AG04450 (cell line): ENCODE measurements around the gene CCDC86. TPM values are rescaled to one million over a fixed set of nuclear protein-coding genes. Genes with fewer than 3 reads are reported as not detected.

Experiments used
- CTCF ChIA-PET: fragments of 300-600, 350-600 bp; formaldehyde crosslinking; extraction: SDS; loops from one replicate; lab custom pipeline; 2022; ENCODE audit warnings: antibody characterized with exemption, inconsistent platforms; lab: Charles Lee
- POLR2A ChIA-PET: fragments of 350-600 bp; formaldehyde crosslinking; extraction: SDS; loops from one replicate; lab custom pipeline; 2021; ENCODE audit warnings: antibody characterized with exemption, inconsistent platforms; lab: Yijun Ruan, JAX
- DNase-seq: peaks from one replicate; pipeline ENCODE4 v3.0.0-alpha.2; 2011; ENCODE audit warnings: low read depth, low spot score
- H3K27ac ChIP-seq: one replicate; pipeline ENCODE4 v1.5.1; 2012; ENCODE audit warnings: low read depth, low read length, control low read depth
- H3K27me3 ChIP-seq: one replicate; pipeline ENCODE4 v1.6.0; 2012; ENCODE audit warnings: low read length; ENCODE audit not compliant: control insufficient read depth, insufficient read depth
- H3K4me3 ChIP-seq: 2 replicates; pipeline ENCODE4 v1.5.1; 2011; ENCODE audit warnings: mild to moderate bottlenecking, low read depth, low read length, control low read depth
- H3K9me3 ChIP-seq: 2 replicates; pipeline ENCODE4 v1.5.1; 2012; ENCODE audit warnings: low read length; ENCODE audit not compliant: control insufficient read depth, insufficient read depth
- polyA plus RNA-seq: library from polyadenylated mRNA; depleted of rRNA; stranded (reverse); fragments of >200 nt; gene quantifications from 2 replicates; pipeline ENCODE4 v1.2.3, GENCODE V29; 2011
- TF ChIP-seq, protein P1 (sequence below): IDR thresholded peaks from 2 replicates; pipeline ENCODE4 v1.5.1; 2011; ENCODE audit warnings: low read depth, low read length, control low read depth, inconsistent platforms

CCDC86 gene
- polyA plus RNA-seq, 1 experiment, result 15.2 TPM

DNA sequence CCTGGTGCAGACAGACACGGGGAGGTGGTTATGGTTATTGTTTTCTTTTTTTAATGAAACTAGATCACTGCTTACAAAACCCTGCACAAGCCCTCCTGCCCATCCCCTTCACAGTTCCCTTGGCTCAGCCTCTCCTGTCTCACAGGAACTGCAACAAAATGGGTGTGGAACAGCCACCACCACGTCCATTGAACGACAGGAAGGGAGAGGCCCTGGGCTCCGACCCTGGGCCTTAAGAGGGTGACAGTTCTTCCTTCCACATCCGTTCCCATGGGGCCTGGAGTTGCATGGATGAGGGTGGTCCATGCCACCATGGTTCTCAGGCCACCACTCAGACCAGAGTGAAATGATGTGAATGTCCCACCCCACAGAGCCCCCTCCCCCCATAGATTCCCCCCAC, 48.8 kb downstream of the CCDC86 start:
- ChIA-PET CTCF (interaction anchor here (4.8 to 5.9 kb wide), 2 partner anchors 7 to 61 kb away, joined by 76 to 295 read pairs; no protein-coding TSS in a partner anchor), POLR2A (interaction anchor here (0.6 kb wide), 1 partner anchor 15 kb away, joined by 4 read pairs; no protein-coding TSS in a partner anchor)
- H3K4me3 ChIP-seq, result no peak overlapping the region
- no peak overlapping the region for H3K27ac ChIP-seq
- H3K9me3 ChIP-seq, result no peaks in the 10 kb centered on the region
- DNase-seq, result no peak
- TF ChIP-seq, protein P1, sequence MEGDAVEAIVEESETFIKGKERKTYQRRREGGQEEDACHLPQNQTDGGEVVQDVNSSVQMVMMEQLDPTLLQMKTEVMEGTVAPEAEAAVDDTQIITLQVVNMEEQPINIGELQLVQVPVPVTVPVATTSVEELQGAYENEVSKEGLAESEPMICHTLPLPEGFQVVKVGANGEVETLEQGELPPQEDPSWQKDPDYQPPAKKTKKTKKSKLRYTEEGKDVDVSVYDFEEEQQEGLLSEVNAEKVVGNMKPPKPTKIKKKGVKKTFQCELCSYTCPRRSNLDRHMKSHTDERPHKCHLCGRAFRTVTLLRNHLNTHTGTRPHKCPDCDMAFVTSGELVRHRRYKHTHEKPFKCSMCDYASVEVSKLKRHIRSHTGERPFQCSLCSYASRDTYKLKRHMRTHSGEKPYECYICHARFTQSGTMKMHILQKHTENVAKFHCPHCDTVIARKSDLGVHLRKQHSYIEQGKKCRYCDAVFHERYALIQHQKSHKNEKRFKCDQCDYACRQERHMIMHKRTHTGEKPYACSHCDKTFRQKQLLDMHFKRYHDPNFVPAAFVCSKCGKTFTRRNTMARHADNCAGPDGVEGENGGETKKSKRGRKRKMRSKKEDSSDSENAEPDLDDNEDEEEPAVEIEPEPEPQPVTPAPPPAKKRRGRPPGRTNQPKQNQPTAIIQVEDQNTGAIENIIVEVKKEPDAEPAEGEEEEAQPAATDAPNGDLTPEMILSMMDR, result no peak
- H3K27me3 ChIP-seq, result no peaks in the 10 kb centered on the region

DNA sequence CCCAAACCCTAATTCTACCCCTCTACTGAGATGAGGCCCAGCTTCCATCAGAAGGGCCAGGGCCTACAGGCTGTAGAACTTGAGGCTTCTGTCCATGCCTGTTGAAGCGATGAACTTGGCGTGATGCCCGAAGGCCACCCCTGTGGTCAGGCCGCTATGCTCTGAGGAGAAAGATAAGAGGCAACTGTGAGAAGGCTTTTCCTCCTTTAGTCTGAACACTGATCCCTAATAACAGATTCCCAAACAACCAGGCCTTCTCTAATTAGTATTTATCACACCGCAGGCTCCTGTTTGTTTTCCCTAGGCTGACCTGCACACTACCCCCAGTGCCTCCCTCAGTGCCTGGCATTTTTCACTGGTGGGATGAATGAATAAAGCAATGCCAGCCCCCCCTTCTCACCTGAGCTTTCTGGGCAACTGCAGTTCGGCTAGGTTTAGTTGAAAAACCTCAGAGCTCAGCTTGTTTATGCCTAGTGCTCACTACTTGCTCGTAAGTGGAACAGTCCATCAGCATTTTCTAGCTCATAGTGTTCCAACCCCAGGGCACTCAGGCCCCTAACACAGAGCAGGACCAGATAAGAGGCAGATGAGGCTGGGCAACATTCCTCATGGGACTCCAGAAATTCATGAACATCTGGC, 49.3 kb downstream of the CCDC86 start:
- no peak overlapping the region for H3K27ac ChIP-seq
- DNase-seq, result no peak
- no peaks in the 10 kb centered on the region for H3K9me3 ChIP-seq
- H3K4me3 ChIP-seq, result no peak overlapping the region
- TF ChIP-seq, protein P1, result no peak
- ChIA-PET CTCF (interaction anchor here (2.4 to 5.9 kb wide), 3 partner anchors 7 to 62 kb away, joined by 13 to 295 read pairs (median 76); no protein-coding TSS in a partner anchor), POLR2A (interaction anchor here (0.6 kb wide), 1 partner anchor 14 kb away, joined by 4 read pairs; no protein-coding TSS in a partner anchor)
- H3K27me3 ChIP-seq, result no peaks in the 10 kb centered on the region

DNA sequence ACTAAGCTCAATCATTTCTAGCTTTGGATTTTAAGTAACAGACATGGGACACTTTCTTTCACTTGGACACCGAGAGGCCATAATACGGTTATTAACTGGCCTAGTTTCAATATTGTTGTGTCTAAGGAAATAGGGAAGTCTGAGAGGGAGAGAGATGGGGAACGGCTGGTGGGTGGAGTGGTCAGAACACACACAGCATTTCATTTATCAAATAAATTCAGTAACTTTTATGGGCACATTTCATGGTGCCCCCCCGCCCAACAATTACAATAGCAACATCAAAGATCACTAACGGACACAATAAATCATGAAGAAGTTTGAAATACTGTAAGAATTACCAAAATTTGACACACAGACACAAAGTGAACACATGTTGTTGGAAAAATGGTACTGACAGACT, 53.8 kb downstream of the CCDC86 start:
- DNase-seq, result no peak
- H3K4me3 ChIP-seq, result no peak overlapping the region
- no peak overlapping the region for H3K27ac ChIP-seq
- H3K27me3 ChIP-seq, result no peaks in the 10 kb centered on the region
- TF ChIP-seq, protein P1, result no peak
- ChIA-PET CTCF (interaction anchor here (5.6 to 11.9 kb wide), 2 partner anchors 7 to 63 kb away, joined by 76 to 317 read pairs; no protein-coding TSS in a partner anchor), POLR2A (no interaction called here)
- no peaks in the 10 kb centered on the region for H3K9me3 ChIP-seq

DNA sequence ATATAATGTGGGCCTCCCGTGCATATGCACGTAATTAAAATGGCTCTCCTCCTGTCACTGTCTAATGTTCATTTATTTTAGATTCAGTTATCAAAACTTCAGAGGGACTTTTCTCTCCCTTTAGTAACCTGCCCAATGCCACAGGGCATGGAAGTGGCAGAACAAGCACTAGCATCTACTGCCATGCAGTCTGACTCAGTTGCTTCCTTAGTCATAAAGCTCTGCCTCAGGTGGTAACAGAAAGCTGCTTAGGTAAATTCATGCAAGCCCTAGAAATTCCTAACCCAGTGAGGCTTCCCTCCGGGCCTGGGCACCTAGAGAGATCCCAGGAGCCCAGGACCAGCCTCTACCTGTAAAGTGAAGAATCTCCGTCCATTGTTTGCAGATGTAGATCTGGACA, 55.6 kb downstream of the CCDC86 start:
- POLR2A ChIA-PET, result no interaction called here
- no peaks in the 10 kb centered on the region for H3K9me3 ChIP-seq
- H3K27ac ChIP-seq, result no peak overlapping the region
- TF ChIP-seq, protein P1, result no peak
- DNase-seq, result no peak
- no peak overlapping the region for H3K4me3 ChIP-seq
- no peaks in the 10 kb centered on the region for H3K27me3 ChIP-seq
- CTCF ChIA-PET, result interaction anchor here (3.2 to 11.9 kb wide), 4 partner anchors 8 to 121 kb away, joined by 24 to 317 read pairs (median 70); no protein-coding TSS in a partner anchor
